T-helper 9 cell (primary cell): ENCODE measurements around the gene TXNRD2.

Experiments
- DNase-seq: peaks from one replicate; pipeline ENCODE4 v3.0.0-alpha.2; 2020

TXNRD2 gene

GRCh38 chr22:19903513-19903912 is 38.1 kb downstream of the TXNRD2 start:
- DNase-seq, result no peak

GRCh38 chr22:19903031-19903430 is 38.6 kb downstream of the TXNRD2 start:
- no peak for DNase-seq

- no peak for DNase-seq
Observed at GRCh38 chr22:19902245-19902715, 39.3 kb downstream of the TXNRD2 start.

GRCh38 chr22:19901577-19902244 is 39.9 kb downstream of the TXNRD2 start:
- no peak for DNase-seq

- no peak for DNase-seq
Observed at GRCh38 chr22:19900707-19901436, 40.7 kb downstream of the TXNRD2 start.

- no peak for DNase-seq
Observed at GRCh38 chr22:19898831-19899567, 42.6 kb downstream of the TXNRD2 start.

- no peak for DNase-seq
Observed at GRCh38 chr22:19898145-19898544, 43.5 kb downstream of the TXNRD2 start.

GRCh38 chr22:19897726-19898125 is 43.9 kb downstream of the TXNRD2 start:
- DNase-seq, result no peak

- DNase-seq, result no peak
Observed at GRCh38 chr22:19896665-19897355, 44.8 kb downstream of the TXNRD2 start.

GRCh38 chr22:19895160-19895849 is 46.3 kb downstream of the TXNRD2 start:
- no peak for DNase-seq

- no peak for DNase-seq
Observed at GRCh38 chr22:19893363-19893762, 48.3 kb downstream of the TXNRD2 start.

GRCh38 chr22:19892925-19893324 is 48.7 kb downstream of the TXNRD2 start:
- no peak for DNase-seq

GRCh38 chr22:19892257-19892879 is 49.2 kb downstream of the TXNRD2 start:
- DNase-seq, result peak; percentile 26

- peak; percentile 64 for DNase-seq
Observed at GRCh38 chr22:19891317-19892256, 50.0 kb downstream of the TXNRD2 start.

- DNase-seq, result no peak
Observed at GRCh38 chr22:19890502-19891316, 50.9 kb downstream of the TXNRD2 start.

- no peak for DNase-seq
Observed at GRCh38 chr22:19889951-19890350, 51.7 kb downstream of the TXNRD2 start.

- DNase-seq, result no peak
Observed at GRCh38 chr22:19888131-19888746, 53.4 kb downstream of the TXNRD2 start.

- DNase-seq, result no peak
Observed at GRCh38 chr22:19887256-19887985, 54.2 kb downstream of the TXNRD2 start.
